ENCODE data around the gene ALDH16A1.

Gene ALDH16A1

DNA sequence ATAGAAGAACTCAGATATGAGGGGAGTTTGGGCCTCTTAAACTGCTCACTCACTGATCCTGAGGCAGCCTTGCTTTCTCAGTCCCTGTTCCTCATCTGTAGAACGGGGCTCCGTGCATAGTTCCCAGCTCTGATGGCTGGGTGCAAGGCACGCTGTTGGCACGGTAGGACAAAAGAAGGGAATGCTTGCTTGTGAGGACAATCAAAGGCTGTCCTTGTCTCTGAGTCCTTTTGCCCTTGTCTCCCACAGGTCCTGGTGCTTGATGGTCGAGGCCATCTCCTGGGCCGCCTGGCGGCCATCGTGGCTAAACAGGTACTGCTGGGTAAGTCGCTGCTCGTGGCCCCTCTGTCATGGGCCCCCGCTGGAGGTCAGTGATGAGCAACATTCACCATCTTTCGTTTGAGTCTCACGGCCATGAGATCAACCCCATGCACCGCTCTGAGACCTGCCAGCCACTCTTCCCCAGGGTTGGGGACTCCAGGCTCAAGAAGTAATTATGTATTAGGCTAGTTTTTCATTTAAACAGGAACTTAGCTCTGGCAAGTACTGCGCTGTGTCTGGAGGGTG lies 36.7 kb downstream of the ALDH16A1 start:
- peak; percentile 53 to 67 for DNase-seq

DNA sequence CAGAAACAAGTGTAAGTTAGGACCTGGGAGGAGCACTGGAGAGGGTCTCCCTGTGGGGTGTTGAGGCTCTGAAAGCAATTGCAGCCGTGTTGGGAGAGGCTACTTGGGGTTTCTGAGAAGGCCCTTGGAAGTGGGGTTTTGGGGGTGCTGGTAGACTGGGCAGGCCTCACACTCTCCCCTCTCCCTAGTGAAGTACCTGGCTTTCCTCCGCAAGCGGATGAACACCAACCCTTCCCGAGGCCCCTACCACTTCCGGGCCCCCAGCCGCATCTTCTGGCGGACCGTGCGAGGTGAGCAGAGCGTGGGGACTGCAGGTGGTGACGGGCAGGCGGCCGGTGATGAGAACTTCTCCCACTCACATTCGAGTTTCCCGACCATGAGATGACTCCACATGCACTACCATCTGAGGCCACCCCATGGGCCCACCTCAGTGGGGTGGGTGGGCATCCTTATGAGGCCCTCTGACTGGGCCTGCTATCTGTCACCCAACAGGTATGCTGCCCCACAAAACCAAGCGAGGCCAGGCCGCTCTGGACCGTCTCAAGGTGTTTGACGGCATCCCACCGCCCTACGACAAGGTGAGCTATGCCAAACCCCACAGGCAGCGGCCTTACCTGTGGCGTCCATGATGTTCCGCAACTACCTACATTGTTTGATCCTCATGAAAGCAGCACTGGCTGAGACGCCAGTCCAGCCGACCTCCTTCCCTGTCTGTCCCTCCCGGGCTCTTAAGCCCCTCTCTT lies 37.4 kb downstream of the ALDH16A1 start:
- peak; percentile 34 to 40 for DNase-seq

DNA sequence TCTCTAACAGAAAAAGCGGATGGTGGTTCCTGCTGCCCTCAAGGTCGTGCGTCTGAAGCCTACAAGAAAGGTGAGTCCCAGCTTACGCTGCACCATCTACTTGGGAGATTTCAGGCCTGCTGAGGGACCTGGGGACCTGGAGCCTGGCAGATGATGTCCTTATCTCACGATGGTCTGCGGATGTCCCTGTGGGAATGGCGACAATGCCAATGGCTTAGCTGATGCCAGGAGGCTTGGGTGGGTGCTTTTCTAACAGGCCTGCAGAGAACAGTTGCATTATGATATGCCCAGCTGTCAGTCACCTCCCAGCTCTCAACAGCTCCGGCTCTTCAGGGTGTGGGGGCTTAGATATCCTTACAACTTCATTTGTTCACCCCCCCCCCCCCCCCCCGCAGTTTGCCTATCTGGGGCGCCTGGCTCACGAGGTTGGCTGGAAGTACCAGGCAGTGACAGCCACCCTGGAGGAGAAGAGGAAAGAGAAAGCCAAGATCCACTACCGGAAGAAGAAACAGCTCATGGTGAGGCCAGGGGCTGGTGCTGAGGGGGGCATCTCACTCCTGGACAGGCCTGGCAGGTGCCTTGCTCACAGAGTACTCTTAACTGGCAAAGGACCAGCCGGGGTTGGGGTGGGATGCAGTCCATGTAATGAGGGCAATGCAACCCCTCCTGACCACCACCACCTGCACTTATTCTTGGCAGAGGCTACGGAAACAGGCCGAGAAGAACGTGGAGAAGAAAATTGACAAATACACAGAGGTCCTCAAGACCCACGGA lies 38.2 kb downstream of the ALDH16A1 start:
- no peak for DNase-seq

DNA sequence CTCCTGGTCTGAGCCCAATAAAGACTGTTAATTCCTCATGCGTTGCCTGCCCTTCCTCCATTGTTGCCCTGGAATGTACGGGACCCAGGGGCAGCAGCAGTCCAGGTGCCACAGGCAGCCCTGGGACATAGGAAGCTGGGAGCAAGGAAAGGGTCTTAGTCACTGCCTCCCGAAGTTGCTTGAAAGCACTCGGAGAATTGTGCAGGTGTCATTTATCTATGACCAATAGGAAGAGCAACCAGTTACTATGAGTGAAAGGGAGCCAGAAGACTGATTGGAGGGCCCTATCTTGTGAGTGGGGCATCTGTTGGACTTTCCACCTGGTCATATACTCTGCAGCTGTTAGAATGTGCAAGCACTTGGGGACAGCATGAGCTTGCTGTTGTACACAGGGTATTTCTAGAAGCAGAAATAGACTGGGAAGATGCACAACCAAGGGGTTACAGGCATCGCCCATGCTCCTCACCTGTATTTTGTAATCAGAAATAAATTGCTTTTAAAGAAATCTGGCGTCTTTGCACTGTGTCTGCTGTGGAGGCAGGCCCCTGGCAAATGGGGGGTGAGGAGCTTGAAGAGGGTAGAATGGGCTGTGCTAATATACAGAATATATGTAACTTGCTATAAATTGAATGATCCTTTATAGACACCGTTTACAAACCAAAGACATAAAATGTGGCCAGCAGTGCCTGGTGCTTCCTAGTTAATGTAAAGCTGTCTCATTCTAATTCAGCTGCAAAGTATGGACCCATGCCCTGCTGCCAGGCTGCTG lies 39.0 kb downstream of the ALDH16A1 start:
- DNase-seq, result peak in 1 of 2 experiments; percentile 28

DNA sequence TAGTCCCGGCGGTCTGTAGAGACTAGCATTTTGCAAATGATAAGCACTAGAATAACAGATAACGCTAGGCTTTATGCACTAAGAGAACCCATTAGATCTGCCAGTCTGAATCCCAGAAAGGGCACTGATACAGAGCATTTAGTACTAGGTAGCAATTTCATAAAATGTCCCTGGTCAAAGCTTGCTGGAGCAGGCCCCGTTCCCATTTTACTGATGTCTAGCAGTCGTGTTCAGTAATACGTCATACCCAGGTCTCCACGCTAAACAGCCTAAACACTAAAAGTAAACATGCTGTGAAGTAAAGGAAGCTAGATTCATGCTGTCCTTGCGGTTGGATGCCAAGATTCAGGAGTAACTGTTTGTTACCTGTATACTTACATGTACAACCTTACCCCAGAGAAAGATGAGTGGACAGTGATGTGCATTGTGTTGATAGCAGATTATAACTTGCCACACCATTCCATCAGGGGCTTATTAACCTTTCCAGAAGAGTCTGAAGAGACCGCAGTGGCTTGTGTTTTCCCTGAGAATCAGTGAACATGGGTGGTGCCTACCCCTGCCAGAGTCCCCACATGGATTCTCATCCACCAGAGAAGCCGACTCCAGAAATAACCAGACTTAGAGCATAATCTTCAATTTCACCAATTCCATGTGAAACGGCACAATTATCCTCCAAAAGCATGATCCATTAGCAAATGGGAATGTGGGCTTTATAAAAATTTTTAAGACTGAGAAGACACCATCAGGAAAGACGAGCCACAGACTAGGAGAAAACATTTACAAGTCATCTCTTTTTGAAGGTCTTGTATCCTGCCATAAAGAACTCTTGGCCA lies 39.8 kb downstream of the ALDH16A1 start:
- peak; percentile 49 to 55 for DNase-seq

DNA sequence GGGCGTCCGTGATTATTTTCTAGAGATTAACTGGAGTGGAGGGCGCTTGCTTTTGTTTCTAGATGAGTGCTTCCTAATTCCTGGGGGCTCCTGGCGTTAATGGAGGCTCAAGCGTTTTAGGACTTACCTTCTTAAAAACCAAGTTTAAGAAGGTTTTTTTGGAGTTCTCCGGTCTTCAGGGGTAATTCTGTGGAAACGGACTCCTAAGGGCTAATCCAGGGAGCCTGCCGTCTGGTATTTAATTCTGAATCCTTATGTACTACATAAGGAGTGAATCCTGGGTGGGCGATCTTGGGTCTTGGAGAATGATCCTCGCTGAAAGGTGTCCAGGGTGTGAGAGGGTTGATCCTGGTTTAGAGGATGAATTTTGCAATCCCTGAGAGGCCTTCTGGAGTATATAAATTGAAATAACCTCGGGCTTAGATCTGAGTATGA lies 43.6 kb downstream of the ALDH16A1 start:
- no peak for DNase-seq

DNA sequence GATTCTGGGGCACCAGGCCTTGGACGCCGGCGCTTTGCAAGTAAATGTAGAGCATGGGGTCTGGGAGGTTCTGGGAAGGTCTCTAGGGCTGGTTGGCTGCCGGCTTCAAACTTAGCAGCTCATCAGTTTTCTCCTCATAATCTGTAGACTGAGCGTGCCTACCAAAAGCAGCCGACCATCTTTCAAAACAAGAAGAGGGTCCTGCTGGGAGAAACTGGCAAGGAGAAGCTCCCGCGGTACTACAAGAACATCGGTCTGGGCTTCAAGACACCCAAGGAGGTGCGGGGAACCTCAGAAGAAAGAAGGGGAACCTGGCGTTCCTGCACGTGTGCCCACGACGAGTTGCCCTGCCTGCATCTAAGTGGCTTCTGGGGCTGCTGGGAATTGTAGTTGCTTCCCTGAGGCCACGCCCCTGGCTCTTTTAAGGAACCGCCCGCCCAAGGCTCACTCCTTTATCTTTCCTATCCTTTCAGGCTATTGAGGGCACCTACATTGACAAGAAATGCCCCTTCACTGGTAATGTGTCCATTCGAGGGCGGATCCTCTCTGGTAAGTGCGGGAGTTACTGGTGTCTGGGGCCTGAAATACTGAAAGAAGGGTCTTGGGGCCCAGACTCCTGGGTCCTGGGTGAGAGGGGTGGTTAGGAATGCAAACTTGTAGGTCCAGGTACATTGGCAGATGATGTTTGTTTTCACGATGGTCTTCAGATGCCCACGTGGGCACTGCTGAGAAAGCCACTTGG lies 44.2 kb downstream of the ALDH16A1 start:
- DNase-seq, result peak; percentile 76 to 81

DNA sequence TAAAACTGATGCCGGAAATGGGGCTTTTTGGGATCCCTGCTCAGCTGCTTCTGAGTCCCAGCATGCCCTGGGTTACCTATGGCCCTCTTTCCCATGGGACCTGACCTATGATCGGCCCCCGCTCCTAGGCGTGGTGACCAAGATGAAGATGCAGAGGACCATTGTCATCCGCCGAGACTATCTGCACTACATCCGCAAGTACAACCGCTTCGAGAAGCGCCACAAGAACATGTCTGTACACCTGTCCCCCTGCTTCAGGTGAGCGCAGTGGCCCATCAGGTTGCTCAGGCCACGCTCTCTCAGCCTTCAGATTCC lies 44.7 kb downstream of the ALDH16A1 start:
- DNase-seq, result peak in 1 of 2 experiments; percentile 35

DNA sequence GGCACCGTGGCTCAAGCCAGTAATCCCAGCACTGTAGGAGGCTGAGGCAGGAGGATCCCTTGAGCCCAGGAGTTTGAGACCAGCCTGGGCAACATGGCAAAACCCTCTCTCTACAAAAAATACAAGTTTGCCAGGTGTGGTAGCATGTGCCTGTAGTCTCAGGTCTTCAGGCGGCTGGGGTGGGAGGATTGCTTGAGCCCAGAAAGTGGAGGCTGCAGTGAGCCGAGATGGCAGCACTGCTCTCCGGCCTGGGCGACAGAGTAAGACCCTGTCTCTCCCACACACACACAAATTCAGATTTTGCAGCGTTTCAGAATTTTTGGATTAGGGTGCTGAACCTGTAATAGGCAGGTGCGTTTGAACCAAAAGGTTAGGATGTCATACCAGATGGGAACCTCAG lies 45.5 kb downstream of the ALDH16A1 start:
- DNase-seq, result no peak

DNA sequence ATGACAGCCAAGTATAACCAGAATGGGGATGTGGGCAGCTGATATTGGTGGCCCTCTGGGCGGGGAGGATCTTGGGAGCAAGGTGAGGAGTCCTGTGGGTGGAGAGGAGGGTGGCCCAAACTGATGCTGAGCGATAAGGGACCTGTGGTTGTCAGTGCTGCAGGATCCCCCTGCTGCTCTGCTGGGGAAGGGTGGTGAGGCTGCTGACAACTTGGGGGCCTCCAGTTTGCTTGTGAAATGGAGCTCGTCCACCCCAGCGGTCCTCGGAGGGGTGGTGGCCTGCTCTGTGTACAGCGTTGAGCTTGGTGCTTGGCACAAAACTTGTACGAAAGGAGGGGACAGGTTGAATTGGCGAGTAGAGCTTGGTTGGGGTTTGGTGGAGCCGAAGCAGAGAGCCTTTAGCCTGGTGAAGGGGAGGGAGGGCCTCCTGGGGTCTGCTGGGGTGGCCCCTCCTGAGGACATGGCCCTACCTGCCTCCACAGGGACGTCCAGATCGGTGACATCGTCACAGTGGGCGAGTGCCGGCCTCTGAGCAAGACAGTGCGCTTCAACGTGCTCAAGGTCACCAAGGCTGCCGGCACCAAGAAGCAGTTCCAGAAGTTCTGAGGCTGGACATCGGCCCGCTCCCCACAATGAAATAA lies 46.1 kb downstream of the ALDH16A1 start:
- peak; percentile 44 to 57 for DNase-seq

DNA sequence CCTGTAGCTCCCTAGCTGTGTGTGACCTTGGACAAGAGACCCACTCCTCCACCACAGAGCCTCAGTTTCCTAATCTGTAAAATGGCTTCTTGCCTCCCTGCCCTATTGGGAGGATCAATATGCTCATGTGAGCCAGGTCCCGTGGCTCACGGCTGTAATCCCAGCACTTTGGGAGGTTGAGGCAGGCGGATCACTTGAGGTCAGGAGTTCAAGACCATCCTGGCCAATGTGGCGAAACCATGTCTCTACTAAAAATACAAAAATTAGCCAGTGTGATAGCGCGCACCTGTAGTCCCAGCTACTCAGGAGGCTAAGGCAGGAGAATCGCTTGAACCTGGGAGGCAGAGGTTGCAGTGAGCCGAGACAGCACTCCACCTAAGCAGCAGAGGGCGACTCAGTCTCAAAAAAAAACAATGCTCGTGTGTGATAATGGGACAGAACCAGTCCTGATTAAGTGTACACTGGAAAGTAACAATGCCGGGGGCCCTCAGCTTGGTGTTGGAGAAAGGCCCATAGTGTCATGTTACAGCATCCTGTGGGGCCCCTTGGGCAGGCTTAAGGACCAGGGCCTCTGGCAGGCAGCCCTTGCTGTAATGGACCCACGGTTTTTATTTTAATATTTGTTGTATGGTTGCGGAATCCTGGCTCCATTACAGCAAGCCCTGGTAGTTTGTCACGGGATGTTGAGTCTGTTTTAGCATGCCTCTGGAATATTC lies 50.0 kb downstream of the ALDH16A1 start:
- peak; percentile 37 to 54 for DNase-seq

DNA sequence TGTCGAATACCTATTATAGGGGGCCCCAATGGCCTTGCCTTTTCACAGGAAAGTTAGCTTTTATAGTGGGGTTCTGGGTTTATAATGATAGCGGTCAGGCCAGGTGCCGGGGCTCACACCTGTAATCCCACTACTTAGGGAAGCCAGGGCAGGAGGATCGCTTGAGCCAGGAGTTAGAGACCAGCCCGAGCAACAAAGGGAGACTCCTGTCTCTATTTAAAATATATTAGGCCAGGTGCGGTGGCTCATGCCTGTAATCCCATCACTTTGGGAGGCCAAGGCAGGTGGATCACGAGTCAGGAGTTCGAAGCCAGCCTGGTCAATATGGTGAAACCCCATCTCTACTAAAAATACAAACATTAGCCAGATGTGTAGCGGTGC lies 50.5 kb downstream of the ALDH16A1 start:
- DNase-seq, result no peak

DNA sequence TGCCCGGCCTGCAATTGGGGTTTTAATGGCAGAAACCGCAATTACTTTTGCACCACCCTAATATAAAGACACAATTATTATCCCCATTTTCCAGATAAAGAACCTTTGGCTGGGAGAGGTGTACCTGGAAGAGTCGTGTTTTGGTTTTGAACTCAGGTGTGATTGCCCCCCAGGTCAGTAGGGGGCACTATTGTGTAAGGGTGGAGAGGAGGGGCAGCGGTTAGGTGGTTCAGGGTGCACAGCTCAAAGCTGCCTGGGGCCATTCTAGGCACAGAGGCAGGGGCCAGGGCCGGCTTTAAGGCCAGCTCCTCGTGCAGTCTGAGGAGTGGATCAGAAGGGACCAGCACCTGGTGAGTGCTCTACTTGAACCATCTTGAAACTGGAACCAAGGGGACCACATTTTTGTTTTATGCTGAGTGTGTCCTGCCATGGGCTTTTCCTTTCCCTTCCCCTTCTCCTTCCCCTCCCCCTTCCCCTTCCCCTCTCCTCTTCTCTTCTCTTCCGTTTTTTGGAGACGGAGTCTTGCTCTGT lies 53.6 kb downstream of the ALDH16A1 start:
- DNase-seq, result peak; percentile 80 to 84

DNA sequence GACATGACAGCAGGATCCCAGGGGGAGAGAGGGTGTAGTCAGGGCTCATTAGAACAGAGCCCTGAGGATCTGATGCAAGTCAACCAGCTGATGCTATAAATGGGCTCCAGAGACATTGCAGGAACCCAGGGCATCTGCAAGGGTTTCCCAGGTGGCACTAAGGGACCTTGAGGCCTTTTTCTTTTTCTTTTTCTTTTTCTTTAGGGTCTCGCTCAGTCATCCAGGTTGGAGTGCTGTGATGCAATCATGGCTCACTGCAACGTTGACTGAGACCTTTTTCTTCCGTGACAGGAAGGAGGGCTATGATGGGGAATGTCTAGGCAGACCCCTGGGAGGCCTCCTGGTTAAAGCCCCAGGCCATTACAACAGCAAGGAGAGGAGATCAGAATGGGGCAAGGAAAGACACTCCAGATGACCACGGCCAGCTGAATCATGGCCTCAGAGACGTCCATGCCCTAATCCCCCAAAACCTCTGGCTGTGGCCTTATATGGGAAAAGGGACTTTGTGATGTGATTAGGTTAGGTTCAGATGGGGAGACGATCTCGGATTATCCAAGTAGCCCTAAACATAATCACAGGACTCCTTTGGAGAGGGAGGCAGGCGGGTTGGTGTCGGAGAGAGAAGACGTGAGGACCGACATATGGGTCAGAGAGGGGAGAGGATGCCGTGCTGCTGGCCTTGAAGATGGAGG lies 54.9 kb downstream of the ALDH16A1 start:
- no peak for DNase-seq

DNA sequence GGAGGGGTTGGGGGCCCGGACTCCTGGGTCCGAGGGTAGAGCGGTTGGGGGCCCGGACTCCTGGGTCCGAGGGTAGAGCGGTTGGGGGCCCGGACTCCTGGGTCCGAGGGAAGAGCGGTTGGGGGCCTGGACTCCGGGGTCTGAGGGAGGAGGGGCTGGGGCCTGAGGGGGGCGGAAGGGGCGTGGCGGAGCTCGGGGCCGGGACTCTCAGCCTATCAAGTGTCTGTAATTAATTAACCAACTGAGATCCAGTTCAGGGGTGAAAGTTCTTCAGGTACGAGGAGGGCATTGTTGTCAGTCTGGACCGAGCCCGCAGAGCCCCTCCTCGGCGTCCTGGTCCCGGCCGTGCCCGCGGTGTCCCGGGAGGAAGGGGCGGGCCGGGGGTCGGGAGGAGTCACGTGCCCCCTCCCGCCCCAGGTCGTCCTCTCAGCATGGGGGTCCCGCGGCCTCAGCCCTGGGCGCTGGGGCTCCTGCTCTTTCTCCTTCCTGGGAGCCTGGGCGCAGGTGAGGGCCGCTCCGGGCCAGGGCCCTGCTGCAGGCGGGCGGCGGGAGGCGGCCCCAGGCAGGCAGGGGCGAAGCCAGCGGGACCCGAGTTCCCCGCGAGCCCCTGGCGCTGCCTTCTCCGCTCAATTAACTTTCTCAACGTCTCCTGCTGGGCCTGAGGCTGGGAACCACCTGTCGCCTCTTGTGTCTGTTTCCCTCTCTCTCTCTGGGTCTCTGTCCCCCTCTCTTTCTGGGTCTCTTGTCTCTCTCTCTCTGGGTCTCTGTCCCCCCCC lies 60.1 kb downstream of the ALDH16A1 start:
- DNase-seq, result peak in 1 of 2 experiments; percentile 49

DNA sequence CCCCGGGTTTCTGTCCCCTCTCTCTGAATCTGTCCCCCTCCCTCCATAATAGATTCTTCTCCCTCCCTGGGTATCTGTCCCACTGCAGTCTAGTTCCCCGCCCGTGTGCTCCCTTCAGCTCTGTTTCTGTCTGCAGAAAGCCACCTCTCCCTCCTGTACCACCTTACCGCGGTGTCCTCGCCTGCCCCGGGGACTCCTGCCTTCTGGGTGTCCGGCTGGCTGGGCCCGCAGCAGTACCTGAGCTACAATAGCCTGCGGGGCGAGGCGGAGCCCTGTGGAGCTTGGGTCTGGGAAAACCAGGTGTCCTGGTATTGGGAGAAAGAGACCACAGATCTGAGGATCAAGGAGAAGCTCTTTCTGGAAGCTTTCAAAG lies 60.7 kb downstream of the ALDH16A1 start:
- no peak for DNase-seq

DNA sequence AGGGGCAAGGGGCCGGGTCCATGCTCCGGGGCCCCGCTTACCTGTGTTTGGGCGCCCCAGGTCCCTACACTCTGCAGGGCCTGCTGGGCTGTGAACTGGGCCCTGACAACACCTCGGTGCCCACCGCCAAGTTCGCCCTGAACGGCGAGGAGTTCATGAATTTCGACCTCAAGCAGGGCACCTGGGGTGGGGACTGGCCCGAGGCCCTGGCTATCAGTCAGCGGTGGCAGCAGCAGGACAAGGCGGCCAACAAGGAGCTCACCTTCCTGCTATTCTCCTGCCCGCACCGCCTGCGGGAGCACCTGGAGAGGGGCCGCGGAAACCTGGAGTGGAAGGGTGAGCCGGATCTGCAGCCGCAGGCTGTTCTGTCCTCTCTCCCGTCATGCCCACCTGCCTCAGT lies 61.1 kb downstream of the ALDH16A1 start:
- no peak for DNase-seq

DNA sequence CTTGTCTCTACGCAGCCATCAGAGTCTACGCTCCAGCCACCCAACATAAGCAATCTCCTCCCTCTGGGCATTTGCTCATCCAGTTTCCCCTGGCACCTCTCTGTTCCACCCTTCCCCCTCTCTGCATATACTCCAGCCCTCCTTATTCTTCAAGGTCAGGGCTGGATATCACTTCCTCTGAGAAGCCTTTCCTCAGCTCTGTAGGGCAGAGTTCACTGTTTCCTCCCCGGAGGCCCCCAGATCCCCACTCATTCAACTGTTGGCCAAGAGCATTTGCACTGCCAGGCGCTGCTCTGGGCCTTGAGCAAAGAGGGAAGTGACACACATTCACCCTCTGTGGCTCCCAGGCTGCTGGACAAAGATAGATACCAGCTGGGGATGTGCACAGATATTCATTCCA lies 62.7 kb downstream of the ALDH16A1 start:
- DNase-seq, result no peak

DNA sequence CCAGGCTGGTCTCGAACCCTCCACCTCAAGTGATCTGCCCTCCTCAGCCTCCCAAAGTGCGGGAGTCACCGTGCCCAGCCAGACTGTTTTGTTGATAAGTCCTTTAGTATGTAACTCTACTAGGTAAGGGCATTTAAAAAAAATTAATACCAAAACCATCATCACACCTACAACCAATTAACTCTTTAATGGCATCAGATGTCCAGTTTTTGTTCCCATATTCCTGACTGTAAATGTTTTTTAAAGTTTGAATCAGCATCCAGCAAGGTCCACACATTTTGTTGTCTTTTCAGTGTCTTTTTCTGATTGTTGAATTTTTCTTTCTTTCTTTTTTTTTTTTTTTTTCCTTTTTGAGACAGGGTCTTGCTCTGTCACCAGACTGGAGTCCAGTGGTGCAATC lies 65.0 kb downstream of the ALDH16A1 start:
- no peak for DNase-seq

Measured in activated CD4-positive, alpha-beta T cell treated with anti-CD3 and anti-CD28 coated beads, Interleukin-2, amount 50 U/mL, for 48 hours (primary cell).